ENCODE measurements around the gene SMIM8. TPM values are rescaled to one million over a fixed set of nuclear protein-coding genes. Genes with fewer than 3 reads are reported as not detected.

The SMIM8 gene
- total RNA-seq, 1 donor from 2014 or later, result 2.9 TPM

- no peak for TF ChIP-seq CTCF (IDR thresholded peaks at IDR 0.05)
- no peaks in the 10 kb centered on the region for H3K4me1 ChIP-seq
- H3K36me3 ChIP-seq, result no peaks in the 10 kb centered on the region
Observed at GRCh38 chr6:87281426-87281825, 41.0 kb upstream of the SMIM8 start.

GRCh38 chr6:87282743-87283142 lies 39.6 kb upstream of the SMIM8 start:
- H3K27ac ChIP-seq, result no peak overlapping the region
- no peak for DNase-seq (ENCODE audit: low spot score in 2 of 2)
- no peak for TF ChIP-seq CTCF (IDR thresholded peaks at IDR 0.05)
- intact Hi-C loops (cut with DNase I), result no loop called here
- no peaks in the 10 kb centered on the region for H3K4me1 ChIP-seq
- no peaks in the 10 kb centered on the region for H3K27me3 ChIP-seq
- no peaks in the 10 kb centered on the region for H3K9me3 ChIP-seq
- no peak overlapping the region for H3K4me3 ChIP-seq
- no peaks in the 10 kb centered on the region for H3K36me3 ChIP-seq

More at GRCh38 chr6:87281426-87281825, 41.0 kb upstream of the SMIM8 start:
- H3K27me3 ChIP-seq, result no peaks in the 10 kb centered on the region
- no peak for DNase-seq (ENCODE audit: low spot score in 2 of 2)
- intact Hi-C loops (cut with DNase I), result no loop called here
- H3K27ac ChIP-seq, result no peak overlapping the region
- no peaks in the 10 kb centered on the region for H3K9me3 ChIP-seq
- no peak overlapping the region for H3K4me3 ChIP-seq

- Histone ChIP-seq H3K4me3 (no peak overlapping the region), H3K27ac (no peak overlapping the region), H3K27me3 (no peaks in the 10 kb centered on the region), H3K36me3 (no peaks in the 10 kb centered on the region), H3K4me1 (no peaks in the 10 kb centered on the region), H3K9me3 (no peaks in the 10 kb centered on the region)
- intact Hi-C loops (cut with DNase I), result no loop called here
- no peak for DNase-seq (ENCODE audit: low spot score in 2 of 2)
- TF ChIP-seq CTCF (IDR thresholded peaks at IDR 0.05), result no peak
Observed at GRCh38 chr6:87283461-87283860, 38.9 kb upstream of the SMIM8 start.

- intact Hi-C loops (cut with DNase I), result no loop called here
- DNase-seq (ENCODE audit: low spot score in 2 of 2), result no peak
- Histone ChIP-seq H3K4me1 (no peaks in the 10 kb centered on the region), H3K36me3 (no peaks in the 10 kb centered on the region), H3K27ac (no peak overlapping the region), H3K4me3 (no peak overlapping the region), H3K9me3 (no peaks in the 10 kb centered on the region), H3K27me3 (no peaks in the 10 kb centered on the region)
- TF ChIP-seq CTCF (IDR thresholded peaks at IDR 0.05), result no peak
Observed at GRCh38 chr6:87287251-87287650, 35.1 kb upstream of the SMIM8 start.

- Histone ChIP-seq H3K36me3 (no peaks in the 10 kb centered on the region), H3K27ac (no peak overlapping the region), H3K27me3 (no peaks in the 10 kb centered on the region), H3K4me1 (no peaks in the 10 kb centered on the region), H3K4me3 (no peak overlapping the region), H3K9me3 (no peaks in the 10 kb centered on the region)
- no peak for TF ChIP-seq CTCF (IDR thresholded peaks at IDR 0.05)
- DNase-seq (ENCODE audit: low spot score in 2 of 2), result no peak
- intact Hi-C loops (cut with DNase I), result no loop called here
Observed at GRCh38 chr6:87289571-87289970, 32.8 kb upstream of the SMIM8 start.

GRCh38 chr6:87291883-87292282 lies 30.5 kb upstream of the SMIM8 start:
- Histone ChIP-seq H3K4me3 (no peak overlapping the region), H3K36me3 (no peaks in the 10 kb centered on the region)
- intact Hi-C loops (cut with DNase I), result no loop called here

More at GRCh38 chr6:87291883-87292282, 30.5 kb upstream of the SMIM8 start:
- no peak for DNase-seq (ENCODE audit: low spot score in 2 of 2)
- TF ChIP-seq CTCF (IDR thresholded peaks at IDR 0.05), result no peak
- H3K4me1 ChIP-seq, result no peaks in the 10 kb centered on the region
- no peak overlapping the region for H3K27ac ChIP-seq
- no peaks in the 10 kb centered on the region for H3K27me3 ChIP-seq
- H3K9me3 ChIP-seq, result no peaks in the 10 kb centered on the region

All from ascending aorta (tissue), 2 donors.